HG03135 (cell line): Measurements from ENCODE around the gene TAOK2.
A peak's percentile ranks its signal among the peaks of the same experiment; 100 is the strongest.

Source experiments
- ATAC-seq: cut with Tn5 transposase; IDR thresholded peaks from one replicate; pipeline ENCODE4 v1.9.1; 2021; ENCODE audit warnings: mild to moderate bottlenecking, moderate library complexity; ENCODE audit not compliant: unreplicated experiment

Gene TAOK2

GRCh38 chr16:29986931-29987330 lies 13.3 kb downstream of the TAOK2 start:
- ATAC-seq, result no peak

- no peak for ATAC-seq
These were observed 13.9 kb downstream of the TAOK2 start for GRCh38 chr16:29987371-29988085.

- ATAC-seq, result no peak
These were observed 14.8 kb downstream of the TAOK2 start for GRCh38 chr16:29988346-29989075.

- no peak for ATAC-seq
These were observed 15.6 kb downstream of the TAOK2 start for GRCh38 chr16:29989111-29989858.

GRCh38 chr16:29990034-29990433 lies 16.4 kb downstream of the TAOK2 start:
- ATAC-seq, result no peak

- no peak for ATAC-seq
These were observed 17.4 kb downstream of the TAOK2 start for GRCh38 chr16:29990883-29991570.

GRCh38 chr16:29991571-29991904 lies 17.9 kb downstream of the TAOK2 start:
- no peak for ATAC-seq

GRCh38 chr16:29992344-29992967 lies 18.8 kb downstream of the TAOK2 start:
- no peak for ATAC-seq

GRCh38 chr16:29993191-29993902 lies 19.7 kb downstream of the TAOK2 start:
- no peak for ATAC-seq

GRCh38 chr16:29993903-29994599 lies 20.4 kb downstream of the TAOK2 start:
- no peak for ATAC-seq

- peak; percentile 44 for ATAC-seq
These were observed 21.1 kb downstream of the TAOK2 start for GRCh38 chr16:29994600-29995323.

- ATAC-seq, result peak; percentile 56
These were observed 21.7 kb downstream of the TAOK2 start, which contains the start of gene HIRIP3 for GRCh38 chr16:29995324-29995910. TSS of gene HIRIP3 (minus strand) at chr16:29995617. CDS start at chr16:29995605, 12 bp downstream.

GRCh38 chr16:29995911-29996765 lies 22.5 kb downstream of the TAOK2 start, which contains the start of gene INO80E:
TSS of gene INO80E (plus strand) at chr16:29996241. CDS start at chr16:29996311, 70 bp downstream.
- ATAC-seq, result peak; percentile 83

GRCh38 chr16:29996766-29997250 lies 23.1 kb downstream of the TAOK2 start:
- no peak for ATAC-seq

GRCh38 chr16:29999605-30000004 lies 25.9 kb downstream of the TAOK2 start:
- no peak for ATAC-seq

GRCh38 chr16:30000735-30001631 lies 27.3 kb downstream of the TAOK2 start:
- ATAC-seq, result no peak
